ENCODE data around the gene TPM2. TPM values are rescaled to one million over a fixed set of nuclear protein-coding genes. Genes with fewer than 3 reads are reported as not detected.

Gene TPM2
- total RNA-seq, 2 experiments from 2014 or later = 4.9 to 6.6 TPM

DNA sequence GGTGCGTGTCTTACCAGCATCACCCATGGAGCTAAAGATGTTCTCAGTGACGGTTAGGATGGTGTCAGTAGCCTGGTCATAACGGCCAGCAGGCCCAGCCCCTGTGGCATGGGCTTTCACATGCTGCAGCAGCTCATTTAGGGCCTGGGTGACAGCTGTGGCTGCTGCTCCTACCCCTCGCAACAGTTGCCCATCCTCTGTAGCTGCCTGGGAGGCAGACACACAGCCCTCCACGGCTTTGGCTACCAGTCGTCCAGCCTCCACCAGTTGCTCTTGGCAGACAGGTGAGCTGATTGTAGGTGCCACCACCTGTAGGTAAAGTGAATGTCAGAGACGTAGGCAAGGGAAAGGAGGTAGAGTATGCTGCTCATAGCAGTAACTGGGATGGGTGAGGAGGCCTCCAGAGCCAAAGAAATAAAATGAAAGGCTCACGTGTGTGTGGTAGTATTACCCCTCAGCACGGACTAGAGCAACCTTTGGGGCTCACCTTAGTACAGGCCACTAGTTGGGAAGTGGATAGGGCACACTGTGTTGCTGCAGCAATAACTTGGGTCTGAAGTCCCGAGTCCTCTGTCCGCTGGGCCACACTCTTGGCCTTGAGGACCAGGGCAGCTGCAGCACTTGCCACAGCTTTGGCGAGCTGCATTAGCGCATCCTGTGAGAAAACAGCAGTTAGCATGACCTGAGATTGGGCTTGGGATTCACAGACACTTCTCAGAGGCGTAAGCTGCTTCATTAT, 27.6 kb upstream of the TPM2 start:
- CTCF ChIA-PET = interaction anchor here (1.1 to 2.2 kb wide), 5 partner anchors 10 to 70 kb away, joined by 3 to 9 read pairs (median 7); partner anchors contain the start of genes CREB3 and TLN1
- no peaks in the 10 kb centered on the region for H3K4me1 Mint-ChIP-seq (ENCODE audit: low read depth)
- DNase-seq = no peak
- H3K36me3 Mint-ChIP-seq (ENCODE audit: low read depth) = peaks cover 40% of the 10 kb centered on the region
- H3K27me3 Mint-ChIP-seq (ENCODE audit: low read depth) = no peaks in the 10 kb centered on the region
- no peaks in the 10 kb centered on the region for H3K9me3 Mint-ChIP-seq
- H3K4me3 Mint-ChIP-seq = no peak overlapping the region
- no peak overlapping the region for H3K27ac Mint-ChIP-seq
- intact Hi-C loops (cut with micrococcal nuclease) = no loop called here

GRCh38 chr9:35716230-35716629, 26.5 kb upstream of the TPM2 start:
- Mint-ChIP-seq H3K27ac (no peak overlapping the region), H3K36me3 (ENCODE audit: low read depth) (peaks cover 45% of the 10 kb centered on the region), H3K4me1 (ENCODE audit: low read depth) (peaks cover 2% of the 10 kb centered on the region), H3K27me3 (ENCODE audit: low read depth) (no peaks in the 10 kb centered on the region), H3K4me3 (no peak overlapping the region), H3K9me3 (no peaks in the 10 kb centered on the region)
- CTCF ChIA-PET = interaction anchor here (1.1 to 7.5 kb wide), 5 partner anchors 11 to 33 kb away, joined by 3 to 53 read pairs (median 9); partner anchors contain the start of genes GBA2 and RGP1
- intact Hi-C loops (cut with micrococcal nuclease) = no loop called here
- DNase-seq = no peak

GRCh38 chr9:35714579-35715252, 25.0 kb upstream of the TPM2 start:
- H3K27me3 Mint-ChIP-seq (ENCODE audit: low read depth) = no peaks in the 10 kb centered on the region
- no peak overlapping the region for H3K4me3 Mint-ChIP-seq
- DNase-seq = no peak
- CTCF ChIA-PET = interaction anchor here (0.6 to 7.5 kb wide), 6 partner anchors 13 to 663 kb away, joined by 3 to 53 read pairs (median 3); partner anchors contain the start of genes CCDC107 and RMRP
- H3K4me1 Mint-ChIP-seq (ENCODE audit: low read depth) = peaks cover 2% of the 10 kb centered on the region
- H3K9me3 Mint-ChIP-seq = no peaks in the 10 kb centered on the region
- H3K36me3 Mint-ChIP-seq (ENCODE audit: low read depth) = peaks cover 54% of the 10 kb centered on the region
- no peak overlapping the region for H3K27ac Mint-ChIP-seq
- intact Hi-C loops (cut with micrococcal nuclease) = no loop called here

- intact Hi-C loops (cut with micrococcal nuclease) = no loop called here
- H3K36me3 Mint-ChIP-seq (ENCODE audit: low read depth) = peaks cover 52% of the 10 kb centered on the region
These were observed 24.4 kb upstream of the TPM2 start for GRCh38 chr9:35714123-35714522.

DNA sequence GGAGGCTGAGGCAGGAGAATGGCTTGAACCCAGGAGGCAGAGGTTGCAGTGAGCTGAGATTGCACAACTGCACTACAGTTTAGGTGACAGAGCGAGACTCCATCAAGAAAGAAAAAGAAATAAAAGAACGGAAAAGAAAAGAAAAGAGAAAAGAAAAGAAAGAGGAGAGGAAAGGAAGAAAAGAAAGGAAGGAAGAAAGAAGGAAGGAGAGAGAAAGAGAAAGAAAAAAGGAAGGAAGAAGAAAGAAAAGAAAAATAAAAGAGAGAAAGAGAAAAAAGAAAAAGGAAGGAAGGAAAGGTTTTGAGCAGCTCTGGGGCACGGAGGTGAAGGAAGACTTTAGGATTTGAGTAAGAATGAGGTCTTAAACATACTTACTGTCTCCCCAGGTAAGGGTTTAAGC, 23.9 kb upstream of the TPM2 start:
- CTCF ChIA-PET = interaction anchor here (7.5 kb wide), 1 partner anchor 18 kb away, joined by 53 read pairs; no protein-coding TSS in a partner anchor
- intact Hi-C loops (cut with micrococcal nuclease) = no loop called here
- H3K9me3 Mint-ChIP-seq = no peaks in the 10 kb centered on the region
- H3K27me3 Mint-ChIP-seq (ENCODE audit: low read depth) = no peaks in the 10 kb centered on the region
- peaks cover 54% of the 10 kb centered on the region for H3K36me3 Mint-ChIP-seq (ENCODE audit: low read depth)
- no peak overlapping the region for H3K27ac Mint-ChIP-seq
- no peak for DNase-seq
- H3K4me1 Mint-ChIP-seq (ENCODE audit: low read depth) = peaks cover 2% of the 10 kb centered on the region
- no peak overlapping the region for H3K4me3 Mint-ChIP-seq

More at GRCh38 chr9:35714123-35714522, 24.4 kb upstream of the TPM2 start:
- Mint-ChIP-seq H3K4me1 (ENCODE audit: low read depth) (peaks cover 2% of the 10 kb centered on the region), H3K9me3 (no peaks in the 10 kb centered on the region), H3K27ac (no peak overlapping the region), H3K27me3 (ENCODE audit: low read depth) (no peaks in the 10 kb centered on the region), H3K4me3 (no peak overlapping the region)
- no peak for DNase-seq
- CTCF ChIA-PET = interaction anchor here (0.6 to 7.5 kb wide), 4 partner anchors 13 to 663 kb away, joined by 3 to 53 read pairs (median 3); no protein-coding TSS in a partner anchor

GRCh38 chr9:35712762-35713400, 23.2 kb upstream of the TPM2 start:
- Mint-ChIP-seq H3K36me3 (ENCODE audit: low read depth) (peaks cover 52% of the 10 kb centered on the region), H3K9me3 (no peaks in the 10 kb centered on the region), H3K4me1 (ENCODE audit: low read depth) (peaks cover 2% of the 10 kb centered on the region), H3K4me3 (no peak overlapping the region), H3K27ac (no peak overlapping the region), H3K27me3 (ENCODE audit: low read depth) (no peaks in the 10 kb centered on the region)
- CTCF ChIA-PET = interaction anchor here (0.7 to 7.5 kb wide), 3 partner anchors 17 to 56 kb away, joined by 3 to 53 read pairs (median 3); no protein-coding TSS in a partner anchor
- intact Hi-C loops (cut with micrococcal nuclease) = no loop called here
- no peak for DNase-seq

DNA sequence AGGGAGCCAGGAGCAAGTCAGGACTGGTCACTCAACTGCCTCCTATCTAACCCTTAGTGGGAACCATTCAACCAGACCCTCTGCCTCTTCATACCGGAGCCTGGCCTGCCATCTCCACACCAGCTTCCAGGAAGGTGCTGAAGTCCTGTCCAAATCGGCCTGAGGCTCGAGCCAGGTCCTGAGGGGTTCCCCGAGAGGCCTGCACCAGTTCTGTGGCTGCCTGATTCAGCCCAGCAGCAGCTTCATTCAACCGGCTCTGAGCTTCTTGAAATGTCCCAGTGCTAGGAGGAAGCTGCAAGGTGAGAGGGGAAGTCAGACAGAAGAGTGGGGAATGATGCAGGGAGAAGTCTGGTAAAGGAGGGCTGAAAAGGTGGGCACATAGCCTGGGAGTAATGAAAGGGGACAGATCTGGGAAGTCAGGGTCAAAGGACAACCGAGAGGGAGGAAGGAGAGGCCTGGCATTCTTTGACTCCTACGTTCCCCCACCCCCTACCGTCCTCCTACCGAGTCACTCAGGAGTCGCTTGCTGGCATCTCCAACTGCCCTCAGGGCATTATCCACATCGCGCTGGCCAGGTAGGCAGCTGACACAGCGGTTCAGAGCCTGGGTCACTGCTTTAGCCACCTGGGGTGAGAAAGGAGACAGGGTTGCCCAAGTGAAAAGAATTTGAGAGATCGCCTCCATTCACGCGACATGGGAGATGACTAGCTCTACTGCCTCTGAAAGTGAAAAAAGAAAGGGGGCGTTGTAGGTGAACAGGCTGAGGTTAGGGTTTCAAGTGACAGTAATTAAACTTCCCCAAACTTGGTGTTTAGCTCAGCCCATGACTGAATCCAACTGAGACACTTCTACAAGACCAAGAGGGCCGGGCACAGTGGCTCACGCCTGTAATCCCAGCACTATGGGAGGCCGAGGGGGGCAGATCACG, 22.0 kb upstream of the TPM2 start:
- H3K27me3 Mint-ChIP-seq (ENCODE audit: low read depth) = no peaks in the 10 kb centered on the region
- H3K27ac Mint-ChIP-seq = no peak overlapping the region
- H3K4me3 Mint-ChIP-seq = no peak overlapping the region
- H3K36me3 Mint-ChIP-seq (ENCODE audit: low read depth) = peaks cover 59% of the 10 kb centered on the region
- CTCF ChIA-PET = interaction anchor here (0.6 to 7.5 kb wide), 7 partner anchors 16 to 171 kb away, joined by 3 to 53 read pairs (median 3); no protein-coding TSS in a partner anchor
- intact Hi-C loops (cut with micrococcal nuclease) = no loop called here
- DNase-seq = no peak
- H3K4me1 Mint-ChIP-seq (ENCODE audit: low read depth) = peaks cover 2% of the 10 kb centered on the region
- H3K9me3 Mint-ChIP-seq = no peaks in the 10 kb centered on the region

DNA sequence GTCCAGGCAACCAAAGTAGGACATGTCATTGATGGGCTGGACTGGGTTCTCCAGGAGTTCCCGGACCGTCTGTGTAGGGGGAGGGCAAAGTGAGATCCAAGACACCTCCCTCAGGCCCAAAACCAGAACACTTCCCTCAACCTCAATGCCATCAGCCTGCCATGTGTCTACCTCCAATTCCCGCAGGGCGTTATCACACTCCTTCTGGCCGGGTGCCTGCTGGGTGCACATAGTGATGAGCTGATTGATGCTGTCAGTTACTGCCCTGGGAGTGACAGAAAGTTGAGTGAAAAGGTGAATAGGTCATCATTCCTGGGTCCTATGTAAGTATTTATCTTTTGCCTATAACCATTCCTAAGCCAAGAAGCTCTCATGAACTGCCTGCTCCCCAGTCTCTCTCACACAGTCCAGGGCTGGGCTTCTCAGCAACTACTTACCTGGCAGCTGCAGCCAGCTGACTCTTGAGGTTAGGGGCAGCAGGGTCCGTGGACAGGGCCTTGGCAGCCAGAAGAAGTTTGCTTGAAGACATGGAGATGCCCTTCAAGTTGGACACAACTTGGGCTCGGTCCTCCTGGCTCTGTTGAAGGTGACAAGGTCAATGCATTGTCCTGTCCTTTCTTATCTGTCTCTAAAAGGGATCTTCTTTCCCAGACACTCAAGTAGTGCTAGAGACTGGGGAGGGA, 21.2 kb upstream of the TPM2 start:
- no peak overlapping the region for H3K27ac Mint-ChIP-seq
- H3K4me3 Mint-ChIP-seq = no peak overlapping the region
- H3K9me3 Mint-ChIP-seq = no peaks in the 10 kb centered on the region
- intact Hi-C loops (cut with micrococcal nuclease) = no loop called here
- CTCF ChIA-PET = interaction anchor here (1.2 to 7.5 kb wide), 5 partner anchors 16 to 171 kb away, joined by 3 to 53 read pairs (median 4); partner anchors contain the start of gene CCDC107
- H3K27me3 Mint-ChIP-seq (ENCODE audit: low read depth) = no peaks in the 10 kb centered on the region
- no peak for DNase-seq
- H3K4me1 Mint-ChIP-seq (ENCODE audit: low read depth) = peaks cover 2% of the 10 kb centered on the region
- H3K36me3 Mint-ChIP-seq (ENCODE audit: low read depth) = peaks cover 55% of the 10 kb centered on the region

DNA sequence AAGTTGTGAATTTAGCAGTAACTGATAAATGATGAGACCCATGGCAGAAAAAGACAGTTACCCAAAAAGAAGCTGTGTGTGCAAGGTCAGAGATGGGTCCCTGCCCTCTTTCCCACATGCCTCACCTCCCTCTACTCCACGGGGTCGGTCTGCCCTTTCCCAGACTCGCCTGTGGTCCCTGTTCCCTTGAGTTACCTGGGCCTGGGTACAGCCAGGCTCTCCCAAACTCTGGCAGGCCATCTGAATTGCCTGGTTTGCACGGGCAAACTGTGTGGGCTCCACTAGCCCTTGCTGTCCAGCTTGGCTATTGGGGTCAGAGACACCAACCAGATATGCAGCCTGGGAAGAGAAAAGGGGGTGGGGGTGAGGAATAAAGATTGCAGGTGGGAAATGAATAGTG, 18.4 kb upstream of the TPM2 start:
- Mint-ChIP-seq H3K36me3 (ENCODE audit: low read depth) (peaks cover 64% of the 10 kb centered on the region), H3K27ac (no peak overlapping the region), H3K4me3 (no peak overlapping the region), H3K4me1 (ENCODE audit: low read depth) (peaks cover 2% of the 10 kb centered on the region), H3K9me3 (no peaks in the 10 kb centered on the region), H3K27me3 (ENCODE audit: low read depth) (no peaks in the 10 kb centered on the region)
- no peak for DNase-seq
- CTCF ChIA-PET = interaction anchor here (1.2 to 4.9 kb wide), 3 partner anchors 13 to 91 kb away, joined by 3 to 30 read pairs (median 4); no protein-coding TSS in a partner anchor
- intact Hi-C loops (cut with micrococcal nuclease) = no loop called here

DNA sequence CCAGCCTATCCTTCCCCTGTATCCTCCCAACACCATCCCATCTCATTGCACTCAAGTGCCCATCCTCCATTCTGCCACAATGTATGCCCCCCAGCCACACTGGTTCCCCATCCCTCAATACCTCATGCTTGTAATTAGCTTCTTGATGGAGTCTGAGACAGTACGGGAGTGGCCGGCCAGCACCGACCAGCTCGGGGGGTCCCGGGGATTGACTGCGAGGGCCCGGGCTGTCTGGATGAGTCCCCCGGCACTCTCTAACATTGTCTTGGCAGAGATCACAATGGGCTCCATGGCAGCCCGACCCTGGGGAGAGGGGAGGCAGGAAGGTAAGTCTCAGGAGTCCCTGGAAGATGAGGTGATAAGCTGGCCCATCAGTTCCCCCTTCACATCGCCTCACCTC, 17.2 kb upstream of the TPM2 start:
- Mint-ChIP-seq H3K27ac (no peak overlapping the region), H3K36me3 (ENCODE audit: low read depth) (peaks cover 64% of the 10 kb centered on the region), H3K27me3 (ENCODE audit: low read depth) (no peaks in the 10 kb centered on the region), H3K9me3 (no peaks in the 10 kb centered on the region), H3K4me3 (no peak overlapping the region), H3K4me1 (ENCODE audit: low read depth) (peaks cover 2% of the 10 kb centered on the region)
- intact Hi-C loops (cut with micrococcal nuclease) = no loop called here
- CTCF ChIA-PET = interaction anchor here (1.0 to 4.9 kb wide), 4 partner anchors 11 to 90 kb away, joined by 3 to 30 read pairs (median 4); no protein-coding TSS in a partner anchor
- no peak for DNase-seq

Data from activated naive CD4-positive, alpha-beta T cell treated with anti-CD3 and anti-CD28 coated beads for 36 hours (primary cell).